ENCODE data around the gene TAMALIN. TPM values are rescaled to one million over a fixed set of nuclear protein-coding genes. Genes with fewer than 3 reads are reported as not detected.

The TAMALIN gene
- total RNA-seq, 4 donors from 2014 or later = 9.8 to 20.8 (median 14.5) TPM

- DNase-seq = no peak
- TF ChIP-seq POLR2A (IDR thresholded peaks at IDR 0.05) (no peak), CTCF (IDR thresholded peaks at IDR 0.05) (no peak)
- WGBS, 2 donors = 94 to 96% methylated on average over 8 of the region's 8 CpGs
- Histone ChIP-seq H3K27me3 (no peaks in the 10 kb centered on the region), H3K27ac (no peak overlapping the region), H3K36me3 (no peaks in the 10 kb centered on the region), H3K4me1 (peaks cover 3 to 15% of the 10 kb centered on the region in 2 donors), H3K9me3 (no peaks in the 10 kb centered on the region), H3K4me3 (replicated peaks in 1 of 3) (no peak overlapping the region)
- intact Hi-C loops (cut with DNase I) = no loop called here
Measured at GRCh38 chr12:52011602-52012214, 5.0 kb downstream of the TAMALIN start.

- no peaks in the 10 kb centered on the region for H3K27me3 ChIP-seq
- H3K4me1 ChIP-seq = peaks cover 0 to 11% of the 10 kb centered on the region in 2 donors
- intact Hi-C loops (cut with DNase I) = no loop called here
- no peak overlapping the region for H3K4me3 ChIP-seq (replicated peaks in 1 of 3)
- H3K36me3 ChIP-seq = no peaks in the 10 kb centered on the region
- H3K27ac ChIP-seq = no peak overlapping the region
- no peak for DNase-seq
- WGBS, 2 donors = 89 to 95% methylated on average over 14 to 15 of the region's 16 CpGs
- TF ChIP-seq POLR2A (IDR thresholded peaks at IDR 0.05) = no peak
- no peak for TF ChIP-seq CTCF (IDR thresholded peaks at IDR 0.05)
- no peaks in the 10 kb centered on the region for H3K9me3 ChIP-seq
Measured at GRCh38 chr12:52013626-52014310, 7.0 kb downstream of the TAMALIN start.

- Histone ChIP-seq H3K4me3 (replicated peaks in 1 of 3) (no peak overlapping the region), H3K36me3 (no peaks in the 10 kb centered on the region), H3K27ac (no peak overlapping the region), H3K9me3 (no peaks in the 10 kb centered on the region), H3K4me1 (peaks cover 0 to 11% of the 10 kb centered on the region in 2 donors), H3K27me3 (no peaks in the 10 kb centered on the region)
- no peak for TF ChIP-seq CTCF (IDR thresholded peaks at IDR 0.05)
- TF ChIP-seq POLR2A (IDR thresholded peaks at IDR 0.05) = no peak
- DNase-seq = no peak
- 65% methylated on average over 43 to 52 of the region's 93 CpGs for WGBS, 2 donors
- intact Hi-C loops (cut with DNase I) = no loop called here
Measured at GRCh38 chr12:52014567-52015530, 8.1 kb downstream of the TAMALIN start.

GRCh38 chr12:52015532-52016041 lies 8.8 kb downstream of the TAMALIN start:
- H3K9me3 ChIP-seq = no peaks in the 10 kb centered on the region
- intact Hi-C loops (cut with DNase I) = no loop called here
- H3K4me3 ChIP-seq (replicated peaks in 1 of 3) = no peak overlapping the region
- peaks cover 0 to 8% of the 10 kb centered on the region in 2 donors for H3K4me1 ChIP-seq
- no peak for DNase-seq
- H3K27ac ChIP-seq = no peak overlapping the region
- 85 to 92% methylated on average over 4 to 10 of the region's 10 CpGs for WGBS, 2 donors
- no peaks in the 10 kb centered on the region for H3K27me3 ChIP-seq
- TF ChIP-seq CTCF (IDR thresholded peaks at IDR 0.05) (no peak), POLR2A (IDR thresholded peaks at IDR 0.05) (no peak)
- H3K36me3 ChIP-seq = no peaks in the 10 kb centered on the region

Measured in thyroid gland (tissue), 4 donors.